Measurements from ENCODE around the gene GABRR3.
"Not testable (repeated sequence)": the region's sequence is repeated elsewhere in the genome, so short reads cannot be mapped to it uniquely, and the experiment has no call there.

Gene GABRR3

GRCh38 chr3:98032904-98033303 lies 2.2 kb downstream of the GABRR3 start:
- peaks cover 16% of the 10 kb centered on the region for H3K4me1 Mint-ChIP-seq (ENCODE audit: low read depth)
- H3K4me3 Mint-ChIP-seq: no peak overlapping the region
- H3K36me3 Mint-ChIP-seq (ENCODE audit: low read depth): no peaks in the 10 kb centered on the region
- no peaks in the 10 kb centered on the region for H3K9me3 Mint-ChIP-seq
- peaks cover 5% of the 10 kb centered on the region for H3K27me3 Mint-ChIP-seq
- H3K27ac Mint-ChIP-seq: no peak overlapping the region
- DNase-seq: no peak

GRCh38 chr3:98032265-98032664 lies 2.9 kb downstream of the GABRR3 start:
- no peak overlapping the region for H3K27ac Mint-ChIP-seq

GRCh38 chr3:98029083-98029482 lies 6.0 kb downstream of the GABRR3 start:
- H3K4me3 Mint-ChIP-seq: peak overlapping the region; percentile 23
- no peaks in the 10 kb centered on the region for H3K36me3 Mint-ChIP-seq (ENCODE audit: low read depth)
- H3K27me3 Mint-ChIP-seq: no peaks in the 10 kb centered on the region
- no peaks in the 10 kb centered on the region for H3K9me3 Mint-ChIP-seq
- DNase-seq: no peak
- H3K27ac Mint-ChIP-seq: peak overlapping the region; percentile 86
- peaks cover 15% of the 10 kb centered on the region for H3K4me1 Mint-ChIP-seq (ENCODE audit: low read depth)

More at GRCh38 chr3:98032265-98032664, 2.9 kb downstream of the GABRR3 start:
- Mint-ChIP-seq H3K9me3 (no peaks in the 10 kb centered on the region), H3K27me3 (peaks cover 5% of the 10 kb centered on the region), H3K4me1 (ENCODE audit: low read depth) (peaks cover 15% of the 10 kb centered on the region), H3K4me3 (no peak overlapping the region), H3K36me3 (ENCODE audit: low read depth) (no peaks in the 10 kb centered on the region)
- DNase-seq: no peak

GRCh38 chr3:98027085-98027446 lies 8.0 kb downstream of the GABRR3 start:
- Mint-ChIP-seq H3K4me3 (no peak overlapping the region), H3K9me3 (no peaks in the 10 kb centered on the region), H3K27ac (no peak overlapping the region), H3K36me3 (ENCODE audit: low read depth) (no peaks in the 10 kb centered on the region), H3K4me1 (ENCODE audit: low read depth) (peaks cover 19% of the 10 kb centered on the region), H3K27me3 (no peaks in the 10 kb centered on the region)
- DNase-seq: no peak

GRCh38 chr3:98026425-98027084 lies 8.6 kb downstream of the GABRR3 start:
- Mint-ChIP-seq H3K36me3 (ENCODE audit: low read depth) (no peaks in the 10 kb centered on the region), H3K27me3 (no peaks in the 10 kb centered on the region), H3K27ac (no peak overlapping the region), H3K4me1 (ENCODE audit: low read depth) (peaks cover 19% of the 10 kb centered on the region), H3K9me3 (no peaks in the 10 kb centered on the region), H3K4me3 (no peak overlapping the region)
- DNase-seq: no peak

- Mint-ChIP-seq H3K9me3 (no peaks in the 10 kb centered on the region), H3K36me3 (ENCODE audit: low read depth) (no peaks in the 10 kb centered on the region), H3K4me3 (no peak overlapping the region), H3K27me3 (no peaks in the 10 kb centered on the region), H3K4me1 (ENCODE audit: low read depth) (peaks cover 19% of the 10 kb centered on the region), H3K27ac (no peak overlapping the region)
- DNase-seq: no peak
Measured at GRCh38 chr3:98025392-98025945, 9.6 kb downstream of the GABRR3 start.

GRCh38 chr3:98022978-98023820 lies 11.9 kb downstream of the GABRR3 start:
- peak; percentile 96 for DNase-seq
- Mint-ChIP-seq H3K27ac (no peak overlapping the region), H3K4me3 (no peak overlapping the region), H3K4me1 (ENCODE audit: low read depth) (peaks cover 4% of the 10 kb centered on the region), H3K9me3 (no peaks in the 10 kb centered on the region), H3K36me3 (ENCODE audit: low read depth) (no peaks in the 10 kb centered on the region), H3K27me3 (no peaks in the 10 kb centered on the region)

- H3K27ac Mint-ChIP-seq: no peak overlapping the region
- no peak overlapping the region for H3K4me3 Mint-ChIP-seq
- no peaks in the 10 kb centered on the region for H3K27me3 Mint-ChIP-seq
- no peak for DNase-seq
- no peaks in the 10 kb centered on the region for H3K9me3 Mint-ChIP-seq
- H3K36me3 Mint-ChIP-seq (ENCODE audit: low read depth): no peaks in the 10 kb centered on the region
- H3K4me1 Mint-ChIP-seq (ENCODE audit: low read depth): peaks cover 4% of the 10 kb centered on the region
Measured at GRCh38 chr3:98021830-98022560, 13.1 kb downstream of the GABRR3 start.

- Mint-ChIP-seq H3K9me3 (no peaks in the 10 kb centered on the region), H3K27ac (no peak overlapping the region), H3K27me3 (no peaks in the 10 kb centered on the region), H3K36me3 (ENCODE audit: low read depth) (no peaks in the 10 kb centered on the region), H3K4me3 (no peak overlapping the region), H3K4me1 (ENCODE audit: low read depth) (peaks cover 4% of the 10 kb centered on the region)
- no peak for DNase-seq
Measured at GRCh38 chr3:98020412-98020811, 14.7 kb downstream of the GABRR3 start.

GRCh38 chr3:98018301-98018700 lies 16.8 kb downstream of the GABRR3 start:
- Mint-ChIP-seq H3K27ac (no peak overlapping the region), H3K4me3 (no peak overlapping the region), H3K36me3 (ENCODE audit: low read depth) (no peaks in the 10 kb centered on the region), H3K27me3 (no peaks in the 10 kb centered on the region), H3K4me1 (ENCODE audit: low read depth) (peaks cover 3% of the 10 kb centered on the region), H3K9me3 (no peaks in the 10 kb centered on the region)
- DNase-seq: no peak

GRCh38 chr3:98014268-98014585 lies 20.9 kb downstream of the GABRR3 start:
- no peaks in the 10 kb centered on the region for H3K27me3 Mint-ChIP-seq
- peaks cover 2% of the 10 kb centered on the region for H3K4me1 Mint-ChIP-seq (ENCODE audit: low read depth)
- H3K36me3 Mint-ChIP-seq (ENCODE audit: low read depth): no peaks in the 10 kb centered on the region
- no peak overlapping the region for H3K4me3 Mint-ChIP-seq
- no peak for DNase-seq
- no peak overlapping the region for H3K27ac Mint-ChIP-seq
- no peaks in the 10 kb centered on the region for H3K9me3 Mint-ChIP-seq

GRCh38 chr3:98013411-98014267 lies 21.5 kb downstream of the GABRR3 start:
- no peak for DNase-seq
- H3K9me3 Mint-ChIP-seq: no peaks in the 10 kb centered on the region
- no peak overlapping the region for H3K27ac Mint-ChIP-seq
- no peaks in the 10 kb centered on the region for H3K27me3 Mint-ChIP-seq
- H3K36me3 Mint-ChIP-seq (ENCODE audit: low read depth): no peaks in the 10 kb centered on the region
- no peak overlapping the region for H3K4me3 Mint-ChIP-seq
- peaks cover 6% of the 10 kb centered on the region for H3K4me1 Mint-ChIP-seq (ENCODE audit: low read depth)

GRCh38 chr3:98012979-98013378 lies 22.1 kb downstream of the GABRR3 start:
- Mint-ChIP-seq H3K27ac (no peak overlapping the region), H3K27me3 (no peaks in the 10 kb centered on the region), H3K9me3 (no peaks in the 10 kb centered on the region), H3K4me1 (ENCODE audit: low read depth) (peaks cover 8% of the 10 kb centered on the region), H3K4me3 (no peak overlapping the region), H3K36me3 (ENCODE audit: low read depth) (no peaks in the 10 kb centered on the region)
- DNase-seq: no peak

GRCh38 chr3:98010883-98011449 lies 24.1 kb downstream of the GABRR3 start:
- DNase-seq; H3K4me3 Mint-ChIP-seq; H3K27me3 Mint-ChIP-seq; H3K9me3 Mint-ChIP-seq; H3K27ac Mint-ChIP-seq; H3K36me3 Mint-ChIP-seq (ENCODE audit: low read depth): not testable (repeated sequence)
- H3K4me1 Mint-ChIP-seq (ENCODE audit: low read depth): peaks cover 21% of the 10 kb centered on the region

Measured in activated T-cell treated with anti-CD3 and anti-CD28 coated beads, Interleukin-2, amount 50 U/mL, for 24 hours (primary cell).